Endodermal cell (in vitro differentiated cells): ENCODE data around the gene ZNF224. TPM values are rescaled to one million over a fixed set of nuclear protein-coding genes. Genes with fewer than 3 reads are reported as not detected.

ENCODE experiments used
- DNase-seq: peaks from one replicate; pipeline ENCODE4 v3.0.0-alpha.2; 2017
- H3K27ac ChIP-seq: 2 replicates; pipeline ENCODE4 v1.5.1; 2013; ENCODE audit warnings: mild to moderate bottlenecking, low read depth, low read length, moderate library complexity
- H3K27me3 ChIP-seq: 2 replicates; pipeline ENCODE4 v1.6.1; 2013; ENCODE audit warnings: mild to moderate bottlenecking, low read length, moderate library complexity; ENCODE audit not compliant: insufficient read depth, control insufficient read depth, poor library complexity, severe bottlenecking
- H3K36me3 ChIP-seq: 2 replicates; pipeline ENCODE4 v1.7.0; 2013; ENCODE audit warnings: mild to moderate bottlenecking, low read length, moderate library complexity; ENCODE audit not compliant: control insufficient read depth, insufficient read depth
- H3K4me1 ChIP-seq: one replicate; pipeline ENCODE4 v1.7.0; 2013; ENCODE audit warnings: low read length; ENCODE audit not compliant: control insufficient read depth, insufficient read depth
- H3K4me3 ChIP-seq: 2 replicates; pipeline ENCODE4 v1.5.1; 2013; ENCODE audit warnings: mild to moderate bottlenecking, low read length, moderate library complexity
- H3K9ac ChIP-seq: 2 replicates; pipeline ENCODE4 v1.6.1; 2013; ENCODE audit warnings: mild to moderate bottlenecking, low read length, moderate library complexity; ENCODE audit not compliant: poor library complexity, severe bottlenecking; ENCODE audit errors: extremely low read depth
- H3K9me3 ChIP-seq: 2 replicates; pipeline ENCODE4 v1.6.1; 2013; ENCODE audit warnings: mild to moderate bottlenecking, low read length, moderate library complexity; ENCODE audit not compliant: control insufficient read depth
- H3K27ac Mint-ChIP-seq: 2 replicates; pipeline ENCODE4 v1.8.0; 2020; ENCODE audit warnings: mixed read lengths
- H3K27me3 Mint-ChIP-seq: 2 replicates; pipeline ENCODE4 v1.8.0; 2021; ENCODE audit warnings: mild to moderate bottlenecking, mixed read lengths; ENCODE audit not compliant: insufficient read depth
- H3K36me3 Mint-ChIP-seq: 2 replicates; pipeline ENCODE4 v1.8.0; 2020; ENCODE audit warnings: low read depth, mixed read lengths
- H3K4me1 Mint-ChIP-seq: 2 replicates; pipeline ENCODE4 v1.8.0; 2020; ENCODE audit warnings: mixed read lengths
- H3K4me3 Mint-ChIP-seq: 2 replicates; pipeline ENCODE4 v1.8.0; 2020; ENCODE audit warnings: mild to moderate bottlenecking, moderate library complexity, mixed read lengths
- H3K9me3 Mint-ChIP-seq: 2 replicates; pipeline ENCODE4 v1.8.0; 2020; ENCODE audit warnings: mild to moderate bottlenecking, mixed read lengths
- WGBS, 2 experiments: methylation state at CpG; one replicate each; pipeline versions ENCODE4 v1.1.5 to v1.1.7; 2013; ENCODE audit warnings: missing lambda C conversion rate in 2 of 2, mixed read lengths in 1 of 2; ENCODE audit not compliant: insufficient coverage in 1 of 2, insufficient read length in 1 of 2; 5-methylcytosine and 5-hydroxymethylcytosine counted together
- total RNA-seq, 2 donors: library from RNA; stranded (reverse); fragmentation: NEBNext Ultra II Directional in 1 of 2; extraction: Animal tissue kit (Norgen Biotek cat#: 25700) in 1 of 2; gene quantifications; 2 replicates in 1 of 2; 3 replicates in 1 of 2; pipeline ENCODE4 v1.2.1, GENCODE V29; 2021
- TF ChIP-seq, protein P1 (sequence below): fragments of 200-600 bp; sonication (generic); conservative IDR thresholded peaks from 2 replicates; pipeline ENCODE4 v1.5.0; 2021; ENCODE audit warnings: antibody characterized with exemption, mild to moderate bottlenecking

The ZNF224 gene
- total RNA-seq, 2 donors from 2014 or later: 19.7 to 22.1 TPM

DNA sequence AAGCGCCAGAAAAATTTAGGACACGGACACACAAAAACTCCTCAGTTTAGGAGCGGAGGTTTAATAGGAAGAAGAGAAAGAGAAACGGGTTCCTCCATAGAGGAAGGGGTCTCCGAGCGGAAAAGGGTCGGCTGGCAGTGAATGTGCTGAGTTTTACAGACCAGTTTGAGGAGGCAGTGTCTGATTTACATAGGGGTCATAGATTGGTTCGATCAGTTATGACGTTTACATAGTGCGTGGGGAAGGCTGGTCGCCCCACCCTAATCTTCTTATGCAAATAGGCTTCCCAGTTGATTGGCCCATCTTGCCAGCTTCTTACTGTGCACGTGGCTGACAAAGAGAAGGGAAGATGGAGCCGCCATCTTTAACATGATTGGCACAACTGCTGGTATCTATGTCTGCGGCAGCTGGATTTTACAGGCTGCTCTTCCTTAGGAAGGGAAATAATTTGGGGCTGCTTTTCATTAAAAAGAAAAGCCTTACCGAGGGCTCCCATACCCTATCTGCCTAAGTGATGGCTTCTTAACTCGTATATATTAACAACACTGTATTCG is 17.8 kb downstream of the ZNF224 start:
- peaks cover 31% of the 10 kb centered on the region for H3K36me3 ChIP-seq
- peaks cover 53% of the 10 kb centered on the region for H3K36me3 Mint-ChIP-seq
- H3K9me3 ChIP-seq: peaks cover 25% of the 10 kb centered on the region
- H3K27ac ChIP-seq: no peak overlapping the region
- H3K4me1 Mint-ChIP-seq: peaks cover 3% of the 10 kb centered on the region
- peaks cover 2% of the 10 kb centered on the region for H3K27me3 Mint-ChIP-seq
- peak overlapping the region; percentile 94 for H3K27ac Mint-ChIP-seq
- H3K9me3 Mint-ChIP-seq: peaks cover 48% of the 10 kb centered on the region
- H3K9ac ChIP-seq: peak overlapping the region; percentile 85
- peak overlapping the region; percentile 99 for H3K4me3 ChIP-seq
- TF ChIP-seq, protein P1, sequence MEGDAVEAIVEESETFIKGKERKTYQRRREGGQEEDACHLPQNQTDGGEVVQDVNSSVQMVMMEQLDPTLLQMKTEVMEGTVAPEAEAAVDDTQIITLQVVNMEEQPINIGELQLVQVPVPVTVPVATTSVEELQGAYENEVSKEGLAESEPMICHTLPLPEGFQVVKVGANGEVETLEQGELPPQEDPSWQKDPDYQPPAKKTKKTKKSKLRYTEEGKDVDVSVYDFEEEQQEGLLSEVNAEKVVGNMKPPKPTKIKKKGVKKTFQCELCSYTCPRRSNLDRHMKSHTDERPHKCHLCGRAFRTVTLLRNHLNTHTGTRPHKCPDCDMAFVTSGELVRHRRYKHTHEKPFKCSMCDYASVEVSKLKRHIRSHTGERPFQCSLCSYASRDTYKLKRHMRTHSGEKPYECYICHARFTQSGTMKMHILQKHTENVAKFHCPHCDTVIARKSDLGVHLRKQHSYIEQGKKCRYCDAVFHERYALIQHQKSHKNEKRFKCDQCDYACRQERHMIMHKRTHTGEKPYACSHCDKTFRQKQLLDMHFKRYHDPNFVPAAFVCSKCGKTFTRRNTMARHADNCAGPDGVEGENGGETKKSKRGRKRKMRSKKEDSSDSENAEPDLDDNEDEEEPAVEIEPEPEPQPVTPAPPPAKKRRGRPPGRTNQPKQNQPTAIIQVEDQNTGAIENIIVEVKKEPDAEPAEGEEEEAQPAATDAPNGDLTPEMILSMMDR: no peak
- DNase-seq: peak; percentile 92
- no peaks in the 10 kb centered on the region for H3K27me3 ChIP-seq
- no peaks in the 10 kb centered on the region for H3K4me1 ChIP-seq
- peak overlapping the region; percentile 97 for H3K4me3 Mint-ChIP-seq
- 26 to 64% methylated on average over 7 to 17 of the region's 17 CpGs for WGBS, 2 experiments

DNA sequence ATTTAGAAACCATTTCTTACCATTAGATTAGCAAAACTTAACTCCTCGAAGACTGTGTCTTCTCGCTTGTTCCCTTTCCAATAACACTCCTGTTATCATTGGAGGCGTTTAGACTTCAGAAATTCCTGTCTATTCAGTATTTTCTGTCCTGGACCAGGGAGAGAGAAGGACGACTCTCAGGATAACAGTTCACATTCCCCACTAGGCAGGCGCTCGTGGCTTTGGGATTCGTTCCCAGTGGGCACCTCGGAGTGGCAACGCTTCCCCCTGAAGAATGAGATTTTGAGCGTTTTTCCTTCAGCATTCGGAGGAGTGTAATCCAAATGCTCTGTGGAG is 18.6 kb downstream of the ZNF224 start:
- TF ChIP-seq, protein P1: peak; percentile 18
- peak overlapping the region; percentile 97 for H3K4me3 Mint-ChIP-seq
- H3K9ac ChIP-seq: peak overlapping the region; percentile 85
- H3K4me1 ChIP-seq: no peaks in the 10 kb centered on the region
- peak overlapping the region; percentile 94 for H3K27ac Mint-ChIP-seq
- DNase-seq: no peak
- H3K4me3 ChIP-seq: peak overlapping the region; percentile 99
- peaks cover 3% of the 10 kb centered on the region for H3K4me1 Mint-ChIP-seq
- no peaks in the 10 kb centered on the region for H3K27me3 Mint-ChIP-seq
- WGBS, 2 experiments: 0% methylated on average over 4 to 11 of the region's 11 CpGs
- H3K9me3 ChIP-seq: peaks cover 17% of the 10 kb centered on the region
- no peaks in the 10 kb centered on the region for H3K27me3 ChIP-seq
- peak overlapping the region; percentile 48 for H3K27ac ChIP-seq
- peaks cover 23% of the 10 kb centered on the region for H3K36me3 ChIP-seq
- H3K9me3 Mint-ChIP-seq: peaks cover 40% of the 10 kb centered on the region
- peaks cover 52% of the 10 kb centered on the region for H3K36me3 Mint-ChIP-seq

DNA sequence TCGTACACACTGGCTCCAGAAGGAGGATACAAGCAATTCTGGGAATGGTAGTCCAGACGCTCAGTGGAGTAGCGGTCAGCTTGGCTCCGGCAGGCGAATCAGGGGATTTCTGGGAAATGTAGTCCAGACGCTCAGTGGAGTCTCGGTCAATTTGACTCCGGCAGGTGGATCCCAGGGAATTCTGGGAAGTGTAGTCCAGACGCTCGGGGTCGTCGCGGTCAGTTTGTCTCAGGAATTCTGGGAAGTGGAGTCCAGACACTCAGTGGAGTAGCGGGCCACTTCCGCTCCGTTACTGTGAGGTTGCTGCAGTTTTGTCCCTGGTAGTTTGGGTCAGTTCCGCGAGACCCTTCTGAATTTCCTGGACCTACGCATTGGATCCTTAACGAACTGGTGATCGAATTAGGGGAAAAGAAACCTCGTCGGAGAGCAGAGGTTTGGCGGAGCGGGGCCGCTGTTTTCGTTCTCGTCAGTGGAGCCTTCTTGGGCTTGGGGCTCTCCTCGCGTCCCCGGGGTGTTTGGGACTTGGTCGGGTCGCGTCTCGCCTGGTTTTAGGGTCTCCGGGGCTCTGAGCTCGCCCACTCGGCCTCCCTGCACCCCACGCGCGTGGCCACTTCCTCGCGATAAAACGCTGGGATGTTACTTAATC is 19.1 kb downstream of the ZNF224 start, which contains the start of gene ZNF225:
Gene ZNF225 (plus strand): TSS at position 262 of the 646 bp plus-strand sequence. CDS start 2,429 bp downstream, outside the sequence.
- WGBS, 2 experiments: 0% methylated on average over 35 to 44 of the region's 44 CpGs
- peaks cover 51% of the 10 kb centered on the region for H3K36me3 Mint-ChIP-seq
- H3K9me3 Mint-ChIP-seq: peaks cover 35% of the 10 kb centered on the region
- H3K4me3 Mint-ChIP-seq: peak within 1 kb of the TSS; percentile 97
- TF ChIP-seq, protein P1: no peak
- no peaks in the 10 kb centered on the region for H3K4me1 ChIP-seq
- peak; percentile 98 for DNase-seq
- peak within 1 kb of the TSS; percentile 99 for H3K4me3 ChIP-seq
- H3K27me3 ChIP-seq: no peaks in the 10 kb centered on the region
- H3K36me3 ChIP-seq: peaks cover 18% of the 10 kb centered on the region
- peaks cover 3% of the 10 kb centered on the region for H3K4me1 Mint-ChIP-seq
- H3K27ac ChIP-seq: peak within 1 kb of the TSS; percentile 48
- peak within 1 kb of the TSS; percentile 96 for H3K27ac Mint-ChIP-seq
- H3K9ac ChIP-seq: peak within 1 kb of the TSS; percentile 85
- no peaks in the 10 kb centered on the region for H3K27me3 Mint-ChIP-seq
- H3K9me3 ChIP-seq: peaks cover 12% of the 10 kb centered on the region
